Transverse colon (tissue), 4 donors: ENCODE results near the gene MMP25. TPM values are rescaled to one million over a fixed set of nuclear protein-coding genes. Genes with fewer than 3 reads are reported as not detected.
A peak's percentile ranks its signal among the peaks of the same experiment; 100 is the strongest.

Source experiments
- DNase-seq: peaks from one replicate; pipeline ENCODE4 v3.0.0-alpha.2; 2019
- H3K27ac ChIP-seq, 4 donors: fragments of 200-600 bp; sonication (generic); 2 replicates each; pipeline ENCODE4 v1.5.1; 2016 to 2018; ENCODE audit warnings: inconsistent platforms in 4 of 4
- H3K27me3 ChIP-seq: fragments of 200-600 bp; sonication (generic); 2 replicates; pipeline ENCODE4 v1.5.1; 2017; ENCODE audit warnings: inconsistent platforms
- H3K36me3 ChIP-seq, 4 donors: fragments of 200-600 bp; sonication (generic); 2 replicates each; pipeline ENCODE4 v1.5.1; 2017 to 2019; ENCODE audit warnings: inconsistent platforms in 4 of 4
- H3K4me1 ChIP-seq, 4 donors: fragments of 200-600 bp; sonication (generic); 2 replicates each; pipeline ENCODE4 v1.5.1; 2017 to 2020; ENCODE audit warnings: inconsistent platforms in 4 of 4
- H3K4me3 ChIP-seq, 4 donors: fragments of 200-600 bp; sonication (generic); 1 replicate in 1 of 4; 2 replicates in 3 of 4; pipeline versions ENCODE4 v1.5.1 to v1.6.1; 2017 to 2019; ENCODE audit warnings: inconsistent platforms in 4 of 4
- H3K9me3 ChIP-seq, 2 donors: fragments of 200-600 bp; sonication (generic); 2 replicates each; pipeline ENCODE4 v1.5.1; 2017 to 2019; ENCODE audit warnings: inconsistent platforms in 2 of 2
- CTCF ChIP-seq, 5 experiments: fragments of 200-600 bp in 3 of 5; fragments of 450-650 bp in 2 of 5; sonication (generic) in 3 of 5; IDR thresholded peaks; 1 replicate in 2 of 5; 2 replicates in 3 of 5; pipeline ENCODE4 v1.5.1; 2016 to 2017; ENCODE audit warnings: antibody characterized with exemption in 5 of 5, inconsistent platforms in 3 of 5, mild to moderate bottlenecking in 2 of 5, moderate library complexity in 1 of 5
- EP300 ChIP-seq: sonication (generic); formaldehyde crosslinking; IDR thresholded peaks from one replicate; pipeline ENCODE4 v1.6.1; 2017; ENCODE audit warnings: antibody characterized with exemption, low read depth
- POLR2A ChIP-seq: fragments of 450-650 bp; IDR thresholded peaks from one replicate; pipeline ENCODE4 v1.6.1; 2016; ENCODE audit warnings: antibody characterized with exemption, mild to moderate bottlenecking, moderate library complexity
- POLR2AphosphoS5 ChIP-seq, 3 donors: sonication (generic); formaldehyde crosslinking; IDR thresholded peaks; one replicate each; pipeline ENCODE4 v1.6.1; 2016; ENCODE audit warnings: antibody characterized with exemption in 3 of 3
- WGBS, 2 donors: methylation state at CpG; one replicate each; pipeline ENCODE4 v1.1.5; 2018; ENCODE audit warnings: low coverage in 1 of 2; 5-methylcytosine and 5-hydroxymethylcytosine counted together
- in situ Hi-C, 4 donors: fragments of 200-750 bp; cut with MboI; loops; one replicate each; pipeline versions ENCODE4 v1.15.0 to v1.15.1; 2017; ENCODE audit warnings: low sequenced_read_pairs in 3 of 4, low pct_ligation_motif_present in 1 of 4, low pct_unique_long_range_greater_than_20kb in 1 of 4
- intact Hi-C: fragments of 100-400 bp; cut with DNase I; formaldehyde crosslinking; loops from one replicate; pipeline ENCODE4 v1.15.1; 2023; ENCODE audit warnings: low total_unique reads
- total RNA-seq, 4 donors: library from RNA; depleted of rRNA; stranded (reverse); fragments of >200 nt; gene quantifications; one replicate each; pipeline ENCODE4 v1.1.0, GENCODE V29; 2016

The MMP25 gene
- total RNA-seq, 4 donors from 2014 or later = 1.6 to 9.4 (median 1.8) TPM; not detected in 1

DNA sequence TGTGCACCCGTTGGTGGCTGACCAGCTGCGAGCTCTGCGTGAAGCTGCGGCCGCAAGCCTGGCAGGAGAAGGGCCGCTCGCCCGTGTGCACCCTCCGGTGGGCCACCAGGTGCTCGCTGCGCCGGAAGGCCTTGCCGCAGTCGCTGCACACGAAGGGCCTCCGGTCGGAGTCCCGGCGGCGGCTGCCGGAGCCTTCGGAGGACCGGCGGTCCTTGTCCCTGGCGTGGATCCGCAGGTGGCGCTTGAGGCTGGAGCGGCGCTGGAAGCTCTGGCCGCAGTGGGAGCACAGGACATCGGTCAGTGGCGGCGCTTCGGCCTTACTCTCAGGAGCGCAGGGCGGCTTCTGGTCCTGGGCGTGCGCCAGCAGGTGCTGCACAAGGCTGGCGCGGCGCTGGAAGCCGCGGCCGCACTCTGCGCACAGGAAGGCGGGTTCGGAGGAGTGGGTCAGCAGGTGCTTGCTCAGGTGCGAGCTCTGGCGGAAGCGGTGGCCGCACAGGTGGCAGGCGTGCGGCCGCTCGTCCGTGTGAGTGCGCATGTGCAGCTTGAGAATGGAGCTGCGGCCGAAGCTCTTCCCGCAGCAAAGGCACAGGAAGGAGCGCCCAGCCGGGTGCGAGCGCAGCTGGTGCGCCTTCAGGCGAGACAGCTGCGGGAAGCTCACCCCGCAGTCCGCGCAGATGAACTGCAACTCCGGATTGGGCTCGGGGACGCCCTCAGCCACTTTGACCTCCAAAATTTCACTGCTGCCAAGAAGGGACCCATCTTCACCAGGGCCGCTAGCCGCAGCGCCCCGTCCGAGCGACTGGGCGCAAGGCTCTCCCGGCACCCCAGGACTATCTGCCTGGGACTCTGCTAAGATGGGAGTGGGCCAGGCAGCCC is 43.6 kb downstream of the MMP25 start:
- intact Hi-C loops (no loop called here), in situ Hi-C loops (no loop called here)
- Histone ChIP-seq H3K27ac (no peak overlapping the region), H3K9me3 (no peaks in the 10 kb centered on the region), H3K36me3 (no peaks in the 10 kb centered on the region), H3K4me1 (peaks cover 0 to 7% (median 0%) of the 10 kb centered on the region in 4 donors), H3K27me3 (peaks cover 11% of the 10 kb centered on the region), H3K4me3 (no peak overlapping the region)
- WGBS, 2 donors = 98% methylated on average over 81 of the region's 81 CpGs; no CpG with 5 or more reads in 1 of the 2 donors
- no peak for TF ChIP-seq POLR2AphosphoS5 (IDR thresholded peaks at IDR 0.05)
- TF ChIP-seq POLR2A = no peak
- TF ChIP-seq EP300 = no peak
- TF ChIP-seq CTCF (IDR thresholded peaks at IDR 0.05) = no peak
- DNase-seq = no peak

DNA sequence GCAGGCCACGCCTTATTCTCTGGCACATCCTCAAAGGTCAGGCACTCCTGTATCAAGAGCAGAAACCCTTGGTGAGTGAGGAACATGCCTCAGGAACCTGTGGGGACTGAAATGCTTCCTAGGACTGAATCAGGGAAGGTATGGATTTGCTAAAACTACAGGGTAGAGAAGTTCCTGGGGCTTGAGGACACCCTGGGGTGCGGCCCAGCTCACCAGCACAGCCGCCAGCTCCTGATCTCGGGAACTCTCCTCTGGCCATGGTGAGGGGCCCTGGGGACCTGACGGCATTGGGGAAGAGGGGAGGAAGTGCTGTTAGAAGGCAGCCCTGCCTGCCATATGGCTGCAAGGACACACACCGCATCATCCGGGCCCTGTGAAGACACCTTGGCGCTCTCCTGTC is 45.2 kb downstream of the MMP25 start:
- TF ChIP-seq EP300 (no peak), POLR2AphosphoS5 (IDR thresholded peaks at IDR 0.05) (no peak), CTCF (IDR thresholded peaks at IDR 0.05) (no peak), POLR2A (no peak)
- Histone ChIP-seq H3K4me1 (peaks cover 0 to 7% (median 0%) of the 10 kb centered on the region in 4 donors), H3K4me3 (no peak overlapping the region), H3K36me3 (no peaks in the 10 kb centered on the region), H3K27ac (no peak overlapping the region), H3K9me3 (no peaks in the 10 kb centered on the region), H3K27me3 (peaks cover 11% of the 10 kb centered on the region)
- no peak for DNase-seq
- in situ Hi-C loops = no loop called here
- WGBS, 2 donors = 70 to 86% methylated on average over 2 to 6 of the region's 8 CpGs
- intact Hi-C loops = no loop called here

- Histone ChIP-seq H3K9me3 (no peaks in the 10 kb centered on the region), H3K4me1 (peaks cover 0 to 6% (median 0%) of the 10 kb centered on the region in 4 donors), H3K36me3 (no peaks in the 10 kb centered on the region), H3K4me3 (no peak overlapping the region), H3K27me3 (peaks cover 14% of the 10 kb centered on the region), H3K27ac (no peak overlapping the region)
- TF ChIP-seq POLR2A = no peak
- whole genome bisulfite sequencing, 2 donors = 58 to 80% methylated on average over 2 to 20 of the region's 20 CpGs
- intact Hi-C loops = no loop called here
- in situ Hi-C loops = no loop called here
- no peak for DNase-seq
Measured at GRCh38 chr16:3092501-3092941, 46.2 kb downstream of the MMP25 start.

- TF ChIP-seq POLR2AphosphoS5 (IDR thresholded peaks at IDR 0.05) = no peak
- TF ChIP-seq CTCF (IDR thresholded peaks at IDR 0.05) = peak; percentile 46 to 56 (median 51)
- no peak overlapping the region for H3K4me3 ChIP-seq
- intact Hi-C loops (no loop called here), in situ Hi-C loops (no loop called here)
- H3K27ac ChIP-seq = no peak overlapping the region
- H3K9me3 ChIP-seq = no peaks in the 10 kb centered on the region
- H3K27me3 ChIP-seq = peaks cover 27% of the 10 kb centered on the region
- DNase-seq = peak; percentile 57
- 73 to 83% methylated on average over 3 to 22 of the region's 22 CpGs for WGBS, 2 donors
- peaks cover 0 to 2% (median under 1%) of the 10 kb centered on the region in 4 donors for H3K4me1 ChIP-seq
- H3K36me3 ChIP-seq = no peaks in the 10 kb centered on the region
Measured at GRCh38 chr16:3094289-3095027, 48.1 kb downstream of the MMP25 start.
